Activated CD8-positive, alpha-beta T cell treated with anti-CD3 and anti-CD28 coated beads for 36 hours (primary cell): Measurements from ENCODE around the gene TUBA4A. TPM values are rescaled to one million over a fixed set of nuclear protein-coding genes. Genes with fewer than 3 reads are reported as not detected.

Source experiments
- ATAC-seq: fragments of 200-7000 bp; cut with Tn5 transposase; one replicate; pipeline ENCODE4 v1.10.0; 2021; ENCODE audit warnings: mild to moderate bottlenecking, moderate library complexity
- CTCF ChIA-PET: fragments of 350-600 bp; sonication (Branson Sonifier 250); formaldehyde crosslinking; loops from one replicate; lab custom pipeline; 2021; ENCODE audit warnings: antibody characterized with exemption; lab: Charles Lee
- POLR2A ChIA-PET: fragments of 350-600 bp; sonication (Branson Sonifier 250); formaldehyde crosslinking; loops from one replicate; lab custom pipeline; 2021; ENCODE audit warnings: antibody characterized with exemption; lab: Charles Lee
- DNase-seq: peaks from one replicate; pipeline ENCODE4 v3.0.0-alpha.2; 2020
- H3K27ac Mint-ChIP-seq: one replicate; pipeline ENCODE4 v1.8.0; 2021; ENCODE audit warnings: mild to moderate bottlenecking, mixed read lengths
- H3K27me3 Mint-ChIP-seq: one replicate; pipeline ENCODE4 v1.8.0; 2021; ENCODE audit warnings: mixed read lengths
- H3K36me3 Mint-ChIP-seq: one replicate; pipeline ENCODE4 v1.8.0; 2021; ENCODE audit warnings: low read depth, mixed read lengths
- H3K4me1 Mint-ChIP-seq: one replicate; pipeline ENCODE4 v1.8.0; 2021; ENCODE audit warnings: low read depth, mixed read lengths
- H3K4me3 Mint-ChIP-seq: one replicate; pipeline ENCODE4 v1.8.0; 2021; ENCODE audit warnings: mild to moderate bottlenecking, moderate library complexity, mixed read lengths
- H3K9me3 Mint-ChIP-seq: one replicate; pipeline ENCODE4 v1.8.0; 2021; ENCODE audit warnings: mixed read lengths
- intact Hi-C: fragments of 100-400 bp; cut with micrococcal nuclease; formaldehyde crosslinking; loops from one replicate; pipeline ENCODE4 v1.10.0; 2022
- total RNA-seq, 2 experiments: library from RNA; stranded (reverse); gene quantifications; one replicate each; pipeline ENCODE4 v1.2.3, GENCODE V29; 2021
- TF ChIP-seq, protein P1 (sequence below): fragments of 200-600 bp; IDR thresholded peaks from one replicate; pipeline ENCODE4 v1.8.0; 2022; ENCODE audit warnings: antibody characterized with exemption, mild to moderate bottlenecking

Gene TUBA4A
- total RNA-seq, 2 experiments from 2014 or later = 226 TPM

DNA sequence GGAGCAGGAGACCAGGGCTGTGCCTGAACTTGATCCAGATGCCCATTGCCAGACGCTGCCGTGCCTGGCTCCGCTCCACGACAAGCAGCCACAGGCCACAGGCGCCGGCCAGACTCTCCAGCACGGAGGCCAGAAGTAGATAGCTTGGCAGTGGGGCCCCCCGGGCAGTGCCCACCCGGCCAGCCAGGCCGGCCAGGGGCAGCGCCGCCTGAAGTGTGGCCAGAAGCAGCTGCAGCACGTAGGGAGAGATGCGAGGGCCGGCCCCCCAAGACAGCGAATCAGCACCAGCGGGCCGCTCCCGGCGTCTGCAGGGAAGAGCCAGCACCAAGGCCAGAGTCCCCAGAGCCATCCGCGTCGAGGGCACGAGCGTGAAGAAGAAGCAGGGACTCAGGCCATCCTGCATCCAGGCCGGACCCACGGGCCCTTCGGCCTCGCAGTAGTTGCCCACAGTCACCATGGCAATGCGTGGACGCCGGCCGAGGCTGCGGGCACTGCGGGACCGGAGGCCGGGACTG, 35.4 kb downstream of the TUBA4A start:
- Mint-ChIP-seq H3K36me3 (peaks cover 51% of the 10 kb centered on the region), H3K9me3 (no peaks in the 10 kb centered on the region), H3K4me3 (peak overlapping the region; percentile 88), H3K27me3 (no peaks in the 10 kb centered on the region), H3K4me1 (peaks cover 25% of the 10 kb centered on the region), H3K27ac (peak overlapping the region; percentile 77)
- POLR2A ChIA-PET = interaction anchor here (0.7 to 4.6 kb wide), 17 partner anchors 11 to 169 kb away, joined by 3 to 60 read pairs (median 6); partner anchors contain the start of genes ANKZF1, ATG9A, CNPPD1 and DNAJB2
- TF ChIP-seq, protein P1, sequence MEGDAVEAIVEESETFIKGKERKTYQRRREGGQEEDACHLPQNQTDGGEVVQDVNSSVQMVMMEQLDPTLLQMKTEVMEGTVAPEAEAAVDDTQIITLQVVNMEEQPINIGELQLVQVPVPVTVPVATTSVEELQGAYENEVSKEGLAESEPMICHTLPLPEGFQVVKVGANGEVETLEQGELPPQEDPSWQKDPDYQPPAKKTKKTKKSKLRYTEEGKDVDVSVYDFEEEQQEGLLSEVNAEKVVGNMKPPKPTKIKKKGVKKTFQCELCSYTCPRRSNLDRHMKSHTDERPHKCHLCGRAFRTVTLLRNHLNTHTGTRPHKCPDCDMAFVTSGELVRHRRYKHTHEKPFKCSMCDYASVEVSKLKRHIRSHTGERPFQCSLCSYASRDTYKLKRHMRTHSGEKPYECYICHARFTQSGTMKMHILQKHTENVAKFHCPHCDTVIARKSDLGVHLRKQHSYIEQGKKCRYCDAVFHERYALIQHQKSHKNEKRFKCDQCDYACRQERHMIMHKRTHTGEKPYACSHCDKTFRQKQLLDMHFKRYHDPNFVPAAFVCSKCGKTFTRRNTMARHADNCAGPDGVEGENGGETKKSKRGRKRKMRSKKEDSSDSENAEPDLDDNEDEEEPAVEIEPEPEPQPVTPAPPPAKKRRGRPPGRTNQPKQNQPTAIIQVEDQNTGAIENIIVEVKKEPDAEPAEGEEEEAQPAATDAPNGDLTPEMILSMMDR = no peak
- DNase-seq (peak; percentile 19), ATAC-seq (peak; percentile 42)
- intact Hi-C loops = no loop called here
- CTCF ChIA-PET = interaction anchor here (1.0 to 2.8 kb wide), 8 partner anchors 12 to 77 kb away, joined by 3 to 19 read pairs (median 6); partner anchors contain the start of genes ANKZF1, ATG9A and ZFAND2B

- Mint-ChIP-seq H3K27me3 (no peaks in the 10 kb centered on the region), H3K36me3 (peaks cover 54% of the 10 kb centered on the region), H3K4me3 (peak overlapping the region; percentile 45), H3K27ac (no peak overlapping the region), H3K4me1 (peaks cover 28% of the 10 kb centered on the region), H3K9me3 (no peaks in the 10 kb centered on the region)
- ChIA-PET CTCF (interaction anchor here (0.9 to 2.7 kb wide), 8 partner anchors 34 to 159 kb away, joined by 3 to 10 read pairs (median 3); partner anchors contain the start of genes NHEJ1 and TUBA4A), POLR2A (interaction anchor here (1.2 to 4.6 kb wide), 6 partner anchors 9 to 66 kb away, joined by 3 to 31 read pairs (median 8); partner anchors contain the start of gene ZFAND2B)
- TF ChIP-seq, protein P1 = no peak
- intact Hi-C loops = no loop called here
- ATAC-seq (no peak), DNase-seq (no peak)
Measured at GRCh38 chr2:219216535-219216915, 37.2 kb downstream of the TUBA4A start.

- no peaks in the 10 kb centered on the region for H3K27me3 Mint-ChIP-seq
- H3K36me3 Mint-ChIP-seq = peaks cover 54% of the 10 kb centered on the region
- ChIA-PET CTCF (interaction anchor here (0.9 to 2.7 kb wide), 9 partner anchors 34 to 159 kb away, joined by 3 to 10 read pairs (median 3); partner anchors contain the start of genes NHEJ1 and TUBA4A), POLR2A (interaction anchor here (0.9 to 3.8 kb wide), 5 partner anchors 14 to 67 kb away, joined by 3 to 15 read pairs (median 4); partner anchors contain the start of gene ANKZF1)
- intact Hi-C loops = no loop called here
- H3K27ac Mint-ChIP-seq = no peak overlapping the region
- H3K4me3 Mint-ChIP-seq = no peak overlapping the region
- peaks cover 33% of the 10 kb centered on the region for H3K4me1 Mint-ChIP-seq
- DNase-seq = no peak
- ATAC-seq = no peak
- no peaks in the 10 kb centered on the region for H3K9me3 Mint-ChIP-seq
- TF ChIP-seq, protein P1 = no peak
Measured at GRCh38 chr2:219215871-219216534, 37.7 kb downstream of the TUBA4A start.

DNA sequence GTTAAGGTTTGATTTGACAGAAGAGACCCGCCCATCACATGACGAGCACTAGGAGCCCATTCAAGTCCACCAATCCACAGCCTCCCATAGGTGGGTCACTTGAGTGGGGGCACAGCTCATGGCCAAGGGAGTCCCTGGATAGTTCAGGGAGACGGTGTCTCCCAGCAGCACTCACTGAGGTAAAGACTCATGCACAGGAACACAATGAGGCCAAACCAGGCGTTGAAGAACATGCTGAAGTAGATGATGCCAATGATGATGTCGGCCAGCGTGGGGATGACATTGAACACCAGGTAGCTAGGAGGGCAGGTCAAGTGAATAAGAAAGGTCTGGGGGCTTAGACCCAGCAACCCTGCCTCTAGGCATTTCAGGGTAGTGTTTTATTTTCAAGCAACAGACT, 38.9 kb downstream of the TUBA4A start:
- DNase-seq (no peak), ATAC-seq (no peak)
- intact Hi-C loops = loop anchor here (5.0 kb wide), 1 partner anchor 52 kb away; the partner anchor contains the start of gene NHEJ1
- CTCF ChIA-PET = interaction anchor here (1.1 to 2.7 kb wide), 2 partner anchors 37 to 80 kb away, joined by 3 to 10 read pairs; no protein-coding TSS in a partner anchor
- POLR2A ChIA-PET = interaction anchor here (1.0 to 3.8 kb wide), 2 partner anchors 15 to 36 kb away, joined by 3 to 15 read pairs; no protein-coding TSS in a partner anchor
- no peaks in the 10 kb centered on the region for H3K9me3 Mint-ChIP-seq
- peaks cover 40% of the 10 kb centered on the region for H3K4me1 Mint-ChIP-seq
- H3K4me3 Mint-ChIP-seq = no peak overlapping the region
- H3K36me3 Mint-ChIP-seq = peaks cover 53% of the 10 kb centered on the region
- no peaks in the 10 kb centered on the region for H3K27me3 Mint-ChIP-seq
- no peak overlapping the region for H3K27ac Mint-ChIP-seq
- TF ChIP-seq, protein P1 = no peak
